SK-N-SH (cell line): ENCODE data around the gene SLC25A21. TPM values are rescaled to one million over a fixed set of nuclear protein-coding genes. Genes with fewer than 3 reads are reported as not detected.

Experiments
- CTCF ChIA-PET: fragments of 300-600, 350-600 bp; formaldehyde crosslinking; extraction: SDS; loops from one replicate; lab custom pipeline; 2021; lab: Yijun Ruan, JAX
- POLR2A ChIA-PET: fragments of 350-600 bp; sonication (Branson Sonifier 250); formaldehyde crosslinking; extraction: SDS; loops from one replicate; lab custom pipeline; 2020; ENCODE audit warnings: antibody characterized with exemption, inconsistent platforms; lab: Yijun Ruan, JAX
- DNase-seq: peaks from one replicate; pipeline ENCODE4 v3.0.0; 2012
- H2AFZ ChIP-seq: fragments of 200-600 bp; sonication (generic); 2 replicates; pipeline ENCODE4 v1.8.1; 2016; ENCODE audit warnings: antibody characterized with exemption, mild to moderate bottlenecking, low read depth
- H3F3A ChIP-seq: fragments of 200-600 bp; sonication (generic); replicated peaks from 2 replicates; pipeline ENCODE3; 2016; ENCODE audit warnings: antibody characterized with exemption, mild to moderate bottlenecking; ENCODE audit not compliant: insufficient read depth
- H3K27ac ChIP-seq, 2 experiments: fragments of 200-500 bp in 1 of 2; fragments of 200-600 bp in 1 of 2; sonication (Bioruptor generic) in 1 of 2; sonication (generic), shearing (Covaris generic) in 1 of 2; 2 replicates each; pipeline versions ENCODE4 v1.5.1 to v1.6.1; 2014 to 2016; ENCODE audit warnings: low read depth in 2 of 2, inconsistent platforms in 1 of 2, low read length in 1 of 2, mild to moderate bottlenecking in 1 of 2, mixed read lengths in 1 of 2
- H3K27me3 ChIP-seq: fragments of 200-600 bp; sonication (generic), shearing (Covaris generic); 2 replicates; pipeline ENCODE4 v1.6.1; 2016; ENCODE audit warnings: mixed run types; ENCODE audit not compliant: insufficient read depth
- H3K36me3 ChIP-seq, 2 experiments: fragments of 200-500 bp in 1 of 2; fragments of 200-600 bp in 1 of 2; sonication (Bioruptor generic) in 1 of 2; sonication (generic) in 1 of 2; replicated peaks in 1 of 2; 2 replicates each; pipeline versions ENCODE3 to v1.5.1; 2014 to 2016; ENCODE audit warnings: low read length in 1 of 2, mild to moderate bottlenecking in 1 of 2; ENCODE audit not compliant: insufficient read depth in 2 of 2, control insufficient read depth in 1 of 2
- H3K4me1 ChIP-seq, 2 experiments: fragments of 200-500 bp in 1 of 2; fragments of 200-600 bp in 1 of 2; sonication (Bioruptor generic) in 1 of 2; sonication (generic), shearing (Covaris generic) in 1 of 2; 2 replicates each; pipeline versions ENCODE4 v1.5.1 to v1.6.1; 2014 to 2016; ENCODE audit warnings: low read depth in 1 of 2, low read length in 1 of 2, mixed run types in 1 of 2; ENCODE audit not compliant: insufficient read depth in 2 of 2, control insufficient read depth in 1 of 2
- H3K4me2 ChIP-seq: fragments of 200-600 bp; sonication (generic), shearing (Covaris generic); 2 replicates; pipeline ENCODE4 v1.6.1; 2017; ENCODE audit warnings: mixed run types
- H3K4me3 ChIP-seq, 2 experiments: fragments of 200-500 bp in 1 of 2; fragments of 200-600 bp in 1 of 2; sonication (Bioruptor generic) in 1 of 2; sonication (generic), shearing (Covaris generic) in 1 of 2; 2 replicates each; pipeline versions ENCODE4 v1.5.1 to v1.8.1; 2014 to 2016; ENCODE audit warnings: low read depth in 2 of 2, inconsistent platforms in 1 of 2, low read length in 1 of 2, mild to moderate bottlenecking in 1 of 2, mixed read lengths in 1 of 2, moderate library complexity in 1 of 2
- H3K79me2 ChIP-seq: fragments of 200-600 bp; sonication (generic); 2 replicates; pipeline ENCODE4 v1.8.1; 2017; ENCODE audit warnings: mild to moderate bottlenecking; ENCODE audit not compliant: insufficient read depth
- H3K9ac ChIP-seq: fragments of 200-600 bp; sonication (generic); 2 replicates; pipeline ENCODE4 v1.6.1; 2017; ENCODE audit warnings: mixed run types
- H3K9me2 ChIP-seq: fragments of 200-600 bp; sonication (generic); 2 replicates; pipeline ENCODE4 v1.6.1; 2017; ENCODE audit warnings: mixed run types
- H3K9me3 ChIP-seq: fragments of 200-600 bp; sonication (generic); 2 replicates; pipeline ENCODE4 v1.6.1; 2017; ENCODE audit warnings: mixed run types, mild to moderate bottlenecking, moderate library complexity
- H4K20me1 ChIP-seq: fragments of 200-600 bp; sonication (generic); 2 replicates; pipeline ENCODE4 v1.6.1; 2017; ENCODE audit warnings: mild to moderate bottlenecking, mixed run types; ENCODE audit not compliant: insufficient read depth
- ELF1 ChIP-seq: IDR thresholded peaks from 2 replicates; pipeline ENCODE4 v1.4.0; 2012
- EP300 ChIP-seq, 2 experiments: IDR thresholded peaks; 2 replicates each; pipeline versions ENCODE4 v1.4.0 to v1.6.1; 2012; ENCODE audit warnings: borderline replicate concordance in 1 of 2, low read depth in 1 of 2, low read length in 1 of 2
- FOXM1 ChIP-seq: IDR thresholded peaks from 2 replicates; pipeline ENCODE4 v1.4.0; 2012; ENCODE audit warnings: low read depth, mild to moderate bottlenecking
- GABPA ChIP-seq: IDR thresholded peaks from 2 replicates; pipeline ENCODE4 v1.4.0; 2012; ENCODE audit warnings: low read depth, mild to moderate bottlenecking
- GATA2 ChIP-seq: sonication (generic); formaldehyde crosslinking; IDR thresholded peaks from 2 replicates; pipeline ENCODE4 v1.5.0; 2020; ENCODE audit warnings: mild to moderate bottlenecking, missing genetic modification reagents
- MEF2A ChIP-seq: IDR thresholded peaks from 2 replicates; pipeline ENCODE4 v1.4.0; 2012; ENCODE audit warnings: low read depth, borderline replicate concordance
- POLR2AphosphoS5 ChIP-seq: IDR thresholded peaks from 2 replicates; pipeline ENCODE4 v1.6.1; 2012; ENCODE audit warnings: low read depth, low read length
- RCOR1 ChIP-seq: fragments of 150-350 bp; IDR thresholded peaks from 2 replicates; pipeline ENCODE4 v1.6.1; 2017; ENCODE audit warnings: antibody characterized with exemption, low read length
- RFX5 ChIP-seq: IDR thresholded peaks from 2 replicates; pipeline ENCODE4 v1.6.1; 2012; ENCODE audit warnings: mild to moderate bottlenecking, improper control_type of control experiment, low read length
- SMC3 ChIP-seq: IDR thresholded peaks from 2 replicates; pipeline ENCODE4 v1.6.1; 2012; ENCODE audit warnings: low read depth, low read length, improper control_type of control experiment
- WGBS: methylation state at CpG from one replicate; pipeline ENCODE4 v1.1.6; 2017; ENCODE audit warnings: low lambda C conversion rate; 5-methylcytosine and 5-hydroxymethylcytosine counted together
- polyA plus RNA-seq, 3 experiments: library from polyadenylated mRNA; depleted of rRNA; stranded (reverse); fragments of >200 nt; gene quantifications; 2 replicates each; pipeline ENCODE4 v1.2.3, GENCODE V29; 2012
- TF ChIP-seq, protein P1 (sequence below): IDR thresholded peaks from 2 replicates; pipeline ENCODE4 v1.6.1; 2012; ENCODE audit warnings: mild to moderate bottlenecking, low read depth, low read length, moderate library complexity

The SLC25A21 gene
- polyA plus RNA-seq, 1 of the 3 experiments (the other 2 are of a cell fraction): not detected

DNA sequence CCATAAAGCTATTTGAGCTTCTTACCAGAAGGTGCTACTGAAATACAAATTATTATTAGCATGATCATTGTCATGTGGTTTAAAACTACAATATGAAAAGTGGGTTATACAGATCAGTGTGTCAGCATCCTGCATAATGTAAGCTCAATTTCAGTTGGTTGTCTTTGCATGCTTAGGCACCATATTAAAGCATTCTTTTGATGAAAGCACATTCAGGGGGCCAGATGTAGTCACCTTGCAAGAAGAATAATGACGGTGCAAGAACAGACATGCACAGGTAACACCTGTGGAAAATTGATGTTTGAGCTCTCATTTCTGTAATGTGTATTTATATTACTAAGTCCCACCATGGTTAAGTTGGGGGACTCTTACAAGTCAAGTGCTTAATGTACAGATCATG lies 386.9 kb downstream of the SLC25A21 start:
- H3K79me2 ChIP-seq: no peaks in the 10 kb centered on the region
- H2AFZ ChIP-seq: no peak overlapping the region
- ChIA-PET POLR2A (no interaction called here), CTCF (no interaction called here)
- no peak overlapping the region for H3K27ac ChIP-seq
- no peak overlapping the region for H3K4me2 ChIP-seq
- H3K27me3 ChIP-seq: no peaks in the 10 kb centered on the region
- no peak overlapping the region for H3K4me3 ChIP-seq
- TF ChIP-seq GATA2: no peak
- H4K20me1 ChIP-seq: no peaks in the 10 kb centered on the region
- H3K4me1 ChIP-seq: no peaks in the 10 kb centered on the region
- no peaks in the 10 kb centered on the region for H3K9me3 ChIP-seq
- H3K9me2 ChIP-seq: no peaks in the 10 kb centered on the region
- no peaks in the 10 kb centered on the region for H3K36me3 ChIP-seq
- no peak for DNase-seq
- H3F3A ChIP-seq: no peaks in the 10 kb centered on the region
- no peak overlapping the region for H3K9ac ChIP-seq
- 50% methylated on average over 1 of the region's 1 CpG for WGBS

DNA sequence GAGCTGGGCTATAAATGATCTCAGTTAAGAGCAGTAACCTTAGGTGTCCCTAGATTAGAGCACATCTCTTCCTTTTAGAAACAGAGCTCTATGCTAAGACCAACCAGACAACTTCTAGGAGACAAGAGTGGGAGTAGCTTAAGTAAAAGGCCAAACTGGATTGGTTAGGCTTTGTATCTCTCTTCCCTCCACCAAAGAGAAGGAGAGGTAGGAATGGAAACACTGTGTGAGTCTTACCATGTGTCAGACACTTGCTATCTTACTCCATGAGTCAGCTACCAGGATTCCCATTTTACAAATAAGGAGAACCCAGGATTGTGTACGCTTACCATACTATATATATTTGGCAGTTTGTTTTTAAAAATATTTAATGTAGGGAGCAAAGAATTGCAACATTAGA lies 387.9 kb downstream of the SLC25A21 start:
- ChIA-PET CTCF (no interaction called here), POLR2A (no interaction called here)
- no peaks in the 10 kb centered on the region for H3K79me2 ChIP-seq
- H3K9me3 ChIP-seq: no peaks in the 10 kb centered on the region
- H3F3A ChIP-seq: no peaks in the 10 kb centered on the region
- H3K27ac ChIP-seq: no peak overlapping the region
- no peak overlapping the region for H2AFZ ChIP-seq
- no peak overlapping the region for H3K9ac ChIP-seq
- no peaks in the 10 kb centered on the region for H3K36me3 ChIP-seq
- H3K27me3 ChIP-seq: no peaks in the 10 kb centered on the region
- no peaks in the 10 kb centered on the region for H3K4me1 ChIP-seq
- no peaks in the 10 kb centered on the region for H3K9me2 ChIP-seq
- TF ChIP-seq RFX5 (no peak), ELF1 (no peak), GABPA (no peak), RCOR1 (no peak), EP300 (IDR thresholded peaks at IDR 0.05; ENCODE audit: borderline replicate concordance in 1 of 2, low read depth in 1 of 2, low read length in 1 of 2) (no peak), SMC3 (no peak), FOXM1 (no peak), POLR2AphosphoS5 (no peak), MEF2A (no peak), GATA2 (no peak)
- TF ChIP-seq, protein P1, sequence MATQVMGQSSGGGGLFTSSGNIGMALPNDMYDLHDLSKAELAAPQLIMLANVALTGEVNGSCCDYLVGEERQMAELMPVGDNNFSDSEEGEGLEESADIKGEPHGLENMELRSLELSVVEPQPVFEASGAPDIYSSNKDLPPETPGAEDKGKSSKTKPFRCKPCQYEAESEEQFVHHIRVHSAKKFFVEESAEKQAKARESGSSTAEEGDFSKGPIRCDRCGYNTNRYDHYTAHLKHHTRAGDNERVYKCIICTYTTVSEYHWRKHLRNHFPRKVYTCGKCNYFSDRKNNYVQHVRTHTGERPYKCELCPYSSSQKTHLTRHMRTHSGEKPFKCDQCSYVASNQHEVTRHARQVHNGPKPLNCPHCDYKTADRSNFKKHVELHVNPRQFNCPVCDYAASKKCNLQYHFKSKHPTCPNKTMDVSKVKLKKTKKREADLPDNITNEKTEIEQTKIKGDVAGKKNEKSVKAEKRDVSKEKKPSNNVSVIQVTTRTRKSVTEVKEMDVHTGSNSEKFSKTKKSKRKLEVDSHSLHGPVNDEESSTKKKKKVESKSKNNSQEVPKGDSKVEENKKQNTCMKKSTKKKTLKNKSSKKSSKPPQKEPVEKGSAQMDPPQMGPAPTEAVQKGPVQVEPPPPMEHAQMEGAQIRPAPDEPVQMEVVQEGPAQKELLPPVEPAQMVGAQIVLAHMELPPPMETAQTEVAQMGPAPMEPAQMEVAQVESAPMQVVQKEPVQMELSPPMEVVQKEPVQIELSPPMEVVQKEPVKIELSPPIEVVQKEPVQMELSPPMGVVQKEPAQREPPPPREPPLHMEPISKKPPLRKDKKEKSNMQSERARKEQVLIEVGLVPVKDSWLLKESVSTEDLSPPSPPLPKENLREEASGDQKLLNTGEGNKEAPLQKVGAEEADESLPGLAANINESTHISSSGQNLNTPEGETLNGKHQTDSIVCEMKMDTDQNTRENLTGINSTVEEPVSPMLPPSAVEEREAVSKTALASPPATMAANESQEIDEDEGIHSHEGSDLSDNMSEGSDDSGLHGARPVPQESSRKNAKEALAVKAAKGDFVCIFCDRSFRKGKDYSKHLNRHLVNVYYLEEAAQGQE: no peak
- H3K4me2 ChIP-seq: no peak overlapping the region
- no peaks in the 10 kb centered on the region for H4K20me1 ChIP-seq
- no peak overlapping the region for H3K4me3 ChIP-seq
- DNase-seq: no peak
- 23% methylated on average over 1 of the region's 1 CpG for WGBS

GRCh38 chr14:36781897-36782296 lies 390.5 kb downstream of the SLC25A21 start:
- TF ChIP-seq, protein P1: no peak
- TF ChIP-seq, all 33 proteins: peak for 0
- no peaks in the 10 kb centered on the region for H3K4me1 ChIP-seq
- H4K20me1 ChIP-seq: no peaks in the 10 kb centered on the region
- H3K4me2 ChIP-seq: no peak overlapping the region
- no peaks in the 10 kb centered on the region for H3K36me3 ChIP-seq
- H3K4me3 ChIP-seq: no peak overlapping the region
- no peak overlapping the region for H3K9ac ChIP-seq
- no peaks in the 10 kb centered on the region for H3K27me3 ChIP-seq
- H3K9me3 ChIP-seq: no peaks in the 10 kb centered on the region
- no peak overlapping the region for H3K27ac ChIP-seq
- CTCF ChIA-PET: no interaction called here
- 7% methylated on average over 2 of the region's 2 CpGs for WGBS
- H3F3A ChIP-seq: no peaks in the 10 kb centered on the region
- H3K9me2 ChIP-seq: no peaks in the 10 kb centered on the region
- H3K79me2 ChIP-seq: no peaks in the 10 kb centered on the region
- H2AFZ ChIP-seq: no peak overlapping the region
- POLR2A ChIA-PET: no interaction called here
- DNase-seq: no peak
